ENCODE measurements around the gene PLK5. TPM values are rescaled to one million over a fixed set of nuclear protein-coding genes. Genes with fewer than 3 reads are reported as not detected.

PLK5 gene
- total RNA-seq, 1 experiment from 2014 or later: 0.57 TPM

DNA sequence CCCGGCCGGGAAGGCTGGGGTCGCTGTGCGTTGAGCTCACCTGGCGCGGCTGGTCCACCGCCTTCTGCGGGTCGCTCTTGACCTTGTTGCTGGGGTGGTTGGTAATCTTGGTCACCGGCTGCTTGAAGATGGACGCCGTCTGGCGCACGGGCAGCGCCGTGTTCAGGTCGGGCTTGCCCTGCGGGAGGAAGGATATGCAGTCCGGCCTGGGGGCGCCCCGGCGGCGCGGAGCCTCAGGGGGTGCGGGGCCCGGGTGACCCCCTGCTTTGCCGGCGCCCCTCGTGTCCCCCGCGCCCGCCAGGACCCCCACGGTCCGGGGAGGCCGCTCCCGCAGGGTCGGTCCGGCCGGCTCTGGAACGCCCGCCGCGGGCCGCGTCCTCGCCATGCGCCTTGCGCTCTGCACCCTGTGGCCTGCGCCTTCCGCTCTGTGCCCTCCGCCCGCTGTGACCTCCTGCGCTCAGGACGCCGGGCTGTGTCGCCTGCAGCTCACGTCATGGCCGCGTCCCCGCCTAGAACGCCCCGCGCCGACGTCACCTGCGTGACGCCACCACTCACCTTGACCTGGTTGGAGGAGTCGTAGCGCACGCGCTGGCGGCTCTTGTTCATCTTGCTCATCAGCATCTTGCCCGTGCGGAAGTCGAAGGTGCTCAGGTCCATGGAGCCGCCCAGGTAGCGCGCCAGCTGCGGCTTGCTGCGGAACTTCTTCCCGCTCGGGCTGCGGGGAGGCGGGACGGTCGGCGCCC lies 60.8 kb downstream of the PLK5 start:
- Histone ChIP-seq H3K56ac (ENCODE audit: insufficient read length, low read depth, low read length) (no peak overlapping the region), H4K91ac (ENCODE audit: insufficient read length, low read depth, low read length) (no peak overlapping the region), H3K4me2 (ENCODE audit: insufficient read depth, insufficient read length, low read length) (peak overlapping the region; percentile 19), H3K79me2 (ENCODE audit: insufficient read depth, low read length) (peaks cover 7% of the 10 kb centered on the region; the same call in 1 of the 2 replicates), H3K9ac (ENCODE audit: extremely low read depth, insufficient read length, low read length) (peak overlapping the region; percentile 10), H3K4ac (ENCODE audit: low read depth, low read length) (no peak overlapping the region), H4K20me1 (ENCODE audit: control insufficient read depth, insufficient read depth, insufficient read length) (peaks cover 2% of the 10 kb centered on the region), H3K9me3 (ENCODE audit: control insufficient read depth, low read depth, low read length) (no peaks in the 10 kb centered on the region), H3K79me1 (ENCODE audit: insufficient read depth, low read depth, low read length, poor library complexity, severe bottlenecking) (peaks cover 9% of the 10 kb centered on the region), H3K14ac (ENCODE audit: insufficient read depth, low read length) (no peak overlapping the region), H3K18ac (ENCODE audit: insufficient read length, low read depth, low read length) (no peak overlapping the region), H3K23ac (ENCODE audit: insufficient read length, low read depth, low read length) (no peak overlapping the region), H3T11ph (ENCODE audit: low read length) (no peak overlapping the region), H3K27me3 (ENCODE audit: insufficient read depth, low read length) (no peaks in the 10 kb centered on the region), H2BK120ac (ENCODE audit: low read depth, low read length, poor library complexity, severe bottlenecking) (no peak overlapping the region), H3K23me2 (ENCODE audit: insufficient read length, low read depth, low read length, poor library complexity, severe bottlenecking) (no peaks in the 10 kb centered on the region), H2BK12ac (ENCODE audit: insufficient read length, low read depth, low read length) (no peak overlapping the region), H2BK15ac (ENCODE audit: low read depth, low read length) (no peak overlapping the region), H4K5ac (ENCODE audit: insufficient read length, low read depth, low read length) (no peak overlapping the region), H2BK5ac (ENCODE audit: insufficient read length, low read length) (no peak overlapping the region), H2AFZ (ENCODE audit: low read length) (no peak overlapping the region), H4K8ac (replicated peaks; ENCODE audit: insufficient read length, low read depth, low read length) (no peak overlapping the region), H3K27ac (ENCODE audit: insufficient read length, low read depth, low read length) (no peak overlapping the region), H3K4me1 (ENCODE audit: insufficient read depth, low read length) (no peaks in the 10 kb centered on the region), H2BK20ac (ENCODE audit: low read depth, low read length, poor library complexity, severe bottlenecking) (no peak overlapping the region), H2AK5ac (ENCODE audit: insufficient read length, low read length) (no peak overlapping the region)
- Mint-ChIP-seq H3K27me3 (ENCODE audit: low read depth) (peaks cover 2% of the 10 kb centered on the region), H3K36me3 (ENCODE audit: insufficient read depth in 1 of 3, low read depth in 3 of 3) (peaks cover 36 to 65% (median 64%) of the 10 kb centered on the region in 3 experiments; a peak in 6 of 7 replicates), H3K4me1 (peaks cover 1 to 2% of the 10 kb centered on the region in 2 experiments), H3K9me3 (no peaks in the 10 kb centered on the region; a peak in 1 of 5 replicates), H3K4me3 (no peak overlapping the region), H3K27ac (peak overlapping the region in 2 of 3 experiments; percentile 28 to 75; a peak in 2 of 7 replicates)
- DNase-seq: no peak
- TF ChIP-seq, protein P1, sequence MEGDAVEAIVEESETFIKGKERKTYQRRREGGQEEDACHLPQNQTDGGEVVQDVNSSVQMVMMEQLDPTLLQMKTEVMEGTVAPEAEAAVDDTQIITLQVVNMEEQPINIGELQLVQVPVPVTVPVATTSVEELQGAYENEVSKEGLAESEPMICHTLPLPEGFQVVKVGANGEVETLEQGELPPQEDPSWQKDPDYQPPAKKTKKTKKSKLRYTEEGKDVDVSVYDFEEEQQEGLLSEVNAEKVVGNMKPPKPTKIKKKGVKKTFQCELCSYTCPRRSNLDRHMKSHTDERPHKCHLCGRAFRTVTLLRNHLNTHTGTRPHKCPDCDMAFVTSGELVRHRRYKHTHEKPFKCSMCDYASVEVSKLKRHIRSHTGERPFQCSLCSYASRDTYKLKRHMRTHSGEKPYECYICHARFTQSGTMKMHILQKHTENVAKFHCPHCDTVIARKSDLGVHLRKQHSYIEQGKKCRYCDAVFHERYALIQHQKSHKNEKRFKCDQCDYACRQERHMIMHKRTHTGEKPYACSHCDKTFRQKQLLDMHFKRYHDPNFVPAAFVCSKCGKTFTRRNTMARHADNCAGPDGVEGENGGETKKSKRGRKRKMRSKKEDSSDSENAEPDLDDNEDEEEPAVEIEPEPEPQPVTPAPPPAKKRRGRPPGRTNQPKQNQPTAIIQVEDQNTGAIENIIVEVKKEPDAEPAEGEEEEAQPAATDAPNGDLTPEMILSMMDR (conservative IDR thresholded peaks at IDR 0.05): no peak
- WGBS (ENCODE audit: extremely low coverage, insufficient read length, low lambda C conversion rate): no CpG with 5 or more reads among the region's 87 CpGs
